ENCODE data around the gene IFITM10. TPM values are rescaled to one million over a fixed set of nuclear protein-coding genes. Genes with fewer than 3 reads are reported as not detected.
A peak's percentile ranks its signal among the peaks of the same experiment; 100 is the strongest.

Gene IFITM10
- total RNA-seq, 2 experiments from 2014 or later, result 0.27 to 0.29 TPM

GRCh38 chr11:1752907-1753228 lies 2.5 kb upstream of the IFITM10 start:
- intact Hi-C loops (cut with micrococcal nuclease), result no loop called here
- Mint-ChIP-seq H3K4me1 (ENCODE audit: low read depth) (peaks cover 37% of the 10 kb centered on the region), H3K27ac (no peak overlapping the region), H3K4me3 (no peak overlapping the region), H3K27me3 (peaks cover 13% of the 10 kb centered on the region), H3K36me3 (peaks cover 9% of the 10 kb centered on the region), H3K9me3 (no peaks in the 10 kb centered on the region)
- POLR2A ChIA-PET, result no interaction called here
- no peak for DNase-seq
- CTCF ChIA-PET, result no interaction called here

GRCh38 chr11:1751999-1752906 lies 1.9 kb upstream of the IFITM10 start:
- intact Hi-C loops (cut with micrococcal nuclease), result no loop called here
- H3K27ac Mint-ChIP-seq, result no peak overlapping the region
- no peak overlapping the region for H3K4me3 Mint-ChIP-seq
- H3K27me3 Mint-ChIP-seq, result peaks cover 13% of the 10 kb centered on the region
- peaks cover 7% of the 10 kb centered on the region for H3K36me3 Mint-ChIP-seq
- no peaks in the 10 kb centered on the region for H3K9me3 Mint-ChIP-seq
- no peak for DNase-seq
- H3K4me1 Mint-ChIP-seq (ENCODE audit: low read depth), result peaks cover 30% of the 10 kb centered on the region
- POLR2A ChIA-PET, result no interaction called here
- CTCF ChIA-PET, result no interaction called here

- no peak for DNase-seq
- Mint-ChIP-seq H3K9me3 (no peaks in the 10 kb centered on the region), H3K36me3 (peaks cover 7% of the 10 kb centered on the region), H3K27ac (no peak overlapping the region), H3K4me1 (ENCODE audit: low read depth) (peaks cover 24% of the 10 kb centered on the region), H3K4me3 (no peak overlapping the region), H3K27me3 (peaks cover 13% of the 10 kb centered on the region)
- ChIA-PET POLR2A (no interaction called here), CTCF (no interaction called here)
- intact Hi-C loops (cut with micrococcal nuclease), result no loop called here
Measured at GRCh38 chr11:1751531-1751921, 1.1 kb upstream of the IFITM10 start.

- Mint-ChIP-seq H3K9me3 (peaks cover 3% of the 10 kb centered on the region), H3K27me3 (peaks cover 13% of the 10 kb centered on the region), H3K4me3 (no peak overlapping the region), H3K27ac (no peak overlapping the region), H3K36me3 (peaks cover 7% of the 10 kb centered on the region), H3K4me1 (ENCODE audit: low read depth) (peaks cover 19% of the 10 kb centered on the region)
- intact Hi-C loops (cut with micrococcal nuclease), result no loop called here
- CTCF ChIA-PET, result interaction anchor here (0.6 kb wide), 1 partner anchor 22 kb away, joined by 3 read pairs; no protein-coding TSS in a partner anchor
- DNase-seq, result no peak
- POLR2A ChIA-PET, result no interaction called here
Measured at GRCh38 chr11:1750840-1751530, 590 bp upstream of the IFITM10 start.

GRCh38 chr11:1749395-1750351 lies 722 bp downstream of the IFITM10 start:
- ChIA-PET CTCF (interaction anchor here (1.5 kb wide), 1 partner anchor 83 kb away, joined by 3 read pairs; no protein-coding TSS in a partner anchor), POLR2A (no interaction called here)
- Mint-ChIP-seq H3K27me3 (peaks cover 13% of the 10 kb centered on the region), H3K36me3 (peaks cover 4% of the 10 kb centered on the region), H3K4me3 (no peak overlapping the region), H3K27ac (no peak overlapping the region), H3K9me3 (peaks cover 8% of the 10 kb centered on the region), H3K4me1 (ENCODE audit: low read depth) (peaks cover 12% of the 10 kb centered on the region)
- no peak for DNase-seq
- intact Hi-C loops (cut with micrococcal nuclease), result no loop called here

- POLR2A ChIA-PET, result no interaction called here
- Mint-ChIP-seq H3K9me3 (peaks cover 8% of the 10 kb centered on the region), H3K4me3 (no peak overlapping the region), H3K36me3 (peaks cover 4% of the 10 kb centered on the region), H3K27me3 (peaks cover 13% of the 10 kb centered on the region), H3K27ac (no peak overlapping the region), H3K4me1 (ENCODE audit: low read depth) (peaks cover 12% of the 10 kb centered on the region)
- CTCF ChIA-PET, result interaction anchor here (1.5 kb wide), 1 partner anchor 84 kb away, joined by 3 read pairs; no protein-coding TSS in a partner anchor
- no peak for DNase-seq
- intact Hi-C loops (cut with micrococcal nuclease), result no loop called here
Measured at GRCh38 chr11:1748636-1749394, 1.6 kb downstream of the IFITM10 start.

- ChIA-PET CTCF (interaction anchor here (1.5 kb wide), 1 partner anchor 85 kb away, joined by 3 read pairs; no protein-coding TSS in a partner anchor), POLR2A (no interaction called here)
- Mint-ChIP-seq H3K4me3 (no peak overlapping the region), H3K36me3 (peaks cover under 1% of the 10 kb centered on the region), H3K27me3 (peaks cover 13% of the 10 kb centered on the region), H3K9me3 (peaks cover 8% of the 10 kb centered on the region), H3K4me1 (ENCODE audit: low read depth) (peaks cover 12% of the 10 kb centered on the region), H3K27ac (no peak overlapping the region)
- intact Hi-C loops (cut with micrococcal nuclease), result no loop called here
- DNase-seq, result no peak
Measured at GRCh38 chr11:1747753-1748635, 2.4 kb downstream of the IFITM10 start.

GRCh38 chr11:1746956-1747752 lies 3.2 kb downstream of the IFITM10 start:
- intact Hi-C loops (cut with micrococcal nuclease), result no loop called here
- ChIA-PET CTCF (no interaction called here), POLR2A (no interaction called here)
- H3K4me1 Mint-ChIP-seq (ENCODE audit: low read depth), result peaks cover 12% of the 10 kb centered on the region
- no peaks in the 10 kb centered on the region for H3K36me3 Mint-ChIP-seq
- H3K27ac Mint-ChIP-seq, result no peak overlapping the region
- no peak overlapping the region for H3K4me3 Mint-ChIP-seq
- peaks cover 8% of the 10 kb centered on the region for H3K9me3 Mint-ChIP-seq
- DNase-seq, result peak; percentile 5
- peaks cover 13% of the 10 kb centered on the region for H3K27me3 Mint-ChIP-seq

- Mint-ChIP-seq H3K9me3 (peaks cover 8% of the 10 kb centered on the region), H3K36me3 (no peaks in the 10 kb centered on the region), H3K4me3 (no peak overlapping the region), H3K27ac (no peak overlapping the region), H3K27me3 (peaks cover 13% of the 10 kb centered on the region), H3K4me1 (ENCODE audit: low read depth) (peaks cover 12% of the 10 kb centered on the region)
- DNase-seq, result no peak
- intact Hi-C loops (cut with micrococcal nuclease), result no loop called here
- POLR2A ChIA-PET, result no interaction called here
- CTCF ChIA-PET, result no interaction called here
Measured at GRCh38 chr11:1746511-1746931, 3.9 kb downstream of the IFITM10 start.

GRCh38 chr11:1745701-1746320 lies 4.6 kb downstream of the IFITM10 start:
- H3K27me3 Mint-ChIP-seq, result peaks cover 13% of the 10 kb centered on the region
- no peaks in the 10 kb centered on the region for H3K36me3 Mint-ChIP-seq
- intact Hi-C loops (cut with micrococcal nuclease), result no loop called here
- no peak overlapping the region for H3K27ac Mint-ChIP-seq
- peaks cover 8% of the 10 kb centered on the region for H3K9me3 Mint-ChIP-seq
- DNase-seq, result no peak
- POLR2A ChIA-PET, result no interaction called here
- CTCF ChIA-PET, result interaction anchor here (0.7 kb wide), 1 partner anchor 76 kb away, joined by 3 read pairs; no protein-coding TSS in a partner anchor
- H3K4me1 Mint-ChIP-seq (ENCODE audit: low read depth), result peaks cover 12% of the 10 kb centered on the region
- H3K4me3 Mint-ChIP-seq, result no peak overlapping the region
